CD4-positive, alpha-beta T cell treated with Interleukin-12 subunit alpha and Interleukin-12 subunit beta, for 1 hour (primary cell): Measurements from ENCODE around the gene PRR29.
"Not testable (repeated sequence)": the region's sequence is repeated elsewhere in the genome, so short reads cannot be mapped to it uniquely, and the experiment has no call there.

Experiments used
- DNase-seq: peaks from one replicate; pipeline ENCODE4 v3.0.0-alpha.2; 2020

The PRR29 gene

DNA sequence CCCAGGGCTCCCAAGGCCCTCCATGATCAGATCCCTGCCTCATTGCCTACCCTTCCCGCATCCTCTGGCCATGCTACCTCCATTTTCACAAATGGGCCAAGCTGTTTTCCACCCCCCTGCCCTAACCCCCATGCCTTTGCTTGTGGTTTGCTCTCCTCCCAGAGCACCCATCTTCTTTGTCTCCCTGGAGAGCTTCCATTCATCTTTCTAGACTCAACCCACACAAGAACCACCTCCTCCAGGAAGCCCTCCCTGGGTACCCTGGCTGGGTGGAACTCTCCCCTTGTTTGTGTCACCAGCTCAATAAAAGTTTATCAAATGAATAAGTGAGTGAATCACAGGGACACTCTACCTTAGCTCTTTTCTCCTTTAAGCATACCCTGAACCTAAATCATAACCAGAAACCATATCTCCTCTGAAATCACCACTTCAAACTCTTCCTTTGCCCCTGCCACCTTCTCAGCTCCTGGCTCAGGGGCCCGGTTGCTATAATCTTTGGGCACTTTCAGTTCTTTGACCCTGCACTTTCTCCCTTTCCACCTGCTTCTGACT is 22.5 kb upstream of the PRR29 start:
- no peak for DNase-seq

DNA sequence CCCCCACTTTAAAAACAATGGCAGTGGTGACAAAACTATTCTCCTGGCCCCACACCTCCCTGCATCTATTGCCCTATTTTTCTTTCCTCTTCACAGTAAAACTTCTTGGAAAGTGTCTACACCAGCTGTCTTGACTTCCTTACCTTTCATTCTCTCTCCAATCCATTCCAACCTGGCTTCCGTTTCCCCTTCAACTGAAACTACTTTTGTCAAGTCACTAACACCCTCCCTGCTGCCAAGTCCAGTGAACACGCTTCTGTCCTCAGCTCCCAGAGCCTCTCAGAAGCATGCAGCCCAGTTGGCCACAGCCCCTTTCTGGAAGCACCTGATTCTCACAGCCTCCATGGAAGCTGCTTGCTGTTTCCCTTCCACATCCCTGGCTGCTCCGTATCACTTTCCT is 21.4 kb upstream of the PRR29 start:
- no peak for DNase-seq

- no peak for DNase-seq
These were observed 19.6 kb upstream of the PRR29 start for GRCh38 chr17:63978272-63979200.

GRCh38 chr17:63982641-63983040 is 15.5 kb upstream of the PRR29 start:
- DNase-seq: not testable (repeated sequence)

DNA sequence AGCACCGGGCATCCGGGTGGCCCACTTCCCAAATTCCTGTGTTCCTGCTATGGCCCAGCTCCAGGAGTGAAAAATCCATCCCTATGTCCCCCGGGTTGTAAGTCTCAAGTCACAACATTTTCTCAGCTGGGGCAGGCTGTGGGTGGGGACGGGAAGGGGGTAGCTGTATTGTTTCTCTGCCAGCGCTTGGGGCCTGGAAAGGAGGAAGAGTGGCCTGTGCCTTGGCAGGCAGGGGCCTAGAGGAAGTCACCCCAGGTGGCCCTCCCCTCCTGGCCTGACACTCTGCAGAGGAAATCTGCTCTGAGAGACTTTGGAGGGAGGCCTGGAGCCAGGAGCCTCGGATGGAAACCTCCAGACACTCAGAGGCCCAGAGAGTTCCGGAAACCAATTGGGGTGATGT is 14.8 kb upstream of the PRR29 start:
- DNase-seq: no peak

GRCh38 chr17:63984236-63984635 is 13.9 kb upstream of the PRR29 start:
- DNase-seq: no peak

DNA sequence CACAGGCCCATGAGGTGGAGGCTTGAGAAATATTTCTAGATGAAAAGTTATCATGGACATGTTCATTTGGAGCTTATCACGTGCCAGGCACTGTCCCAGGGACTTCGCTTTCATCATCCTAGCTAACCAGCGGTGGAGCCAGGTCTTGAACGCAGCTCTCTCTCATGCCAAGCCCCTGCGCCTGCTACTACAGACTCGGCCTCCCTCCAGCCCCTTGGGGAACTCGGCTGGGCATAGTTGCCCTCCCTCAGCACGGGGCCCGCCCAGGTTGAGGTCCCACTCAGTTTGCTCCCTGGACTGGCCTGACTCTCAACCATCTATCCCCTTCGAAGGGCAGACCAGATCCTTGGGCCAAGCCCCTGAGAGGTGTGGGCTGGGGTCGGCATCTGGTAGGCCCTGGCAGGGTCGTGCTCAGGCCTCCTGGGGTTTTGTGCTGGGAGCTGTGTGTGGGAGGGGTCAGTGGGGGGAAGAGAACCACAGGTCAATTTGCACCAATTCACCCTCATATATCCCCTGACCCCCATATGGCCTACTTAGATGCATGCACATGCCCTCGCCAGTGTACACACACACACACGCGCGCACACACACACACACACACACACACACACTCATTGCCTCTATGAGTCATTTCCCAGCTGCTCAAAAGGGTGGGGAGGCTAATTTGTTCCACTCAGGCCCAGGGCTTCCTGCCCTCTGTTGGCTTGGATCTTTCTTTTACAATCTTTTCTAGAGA is 13.3 kb upstream of the PRR29 start:
- peak; percentile 78 for DNase-seq

- DNase-seq: no peak
These were observed 12.6 kb upstream of the PRR29 start for GRCh38 chr17:63985387-63986140.

- DNase-seq: no peak
These were observed 11.3 kb upstream of the PRR29 start for GRCh38 chr17:63986821-63987220.

DNA sequence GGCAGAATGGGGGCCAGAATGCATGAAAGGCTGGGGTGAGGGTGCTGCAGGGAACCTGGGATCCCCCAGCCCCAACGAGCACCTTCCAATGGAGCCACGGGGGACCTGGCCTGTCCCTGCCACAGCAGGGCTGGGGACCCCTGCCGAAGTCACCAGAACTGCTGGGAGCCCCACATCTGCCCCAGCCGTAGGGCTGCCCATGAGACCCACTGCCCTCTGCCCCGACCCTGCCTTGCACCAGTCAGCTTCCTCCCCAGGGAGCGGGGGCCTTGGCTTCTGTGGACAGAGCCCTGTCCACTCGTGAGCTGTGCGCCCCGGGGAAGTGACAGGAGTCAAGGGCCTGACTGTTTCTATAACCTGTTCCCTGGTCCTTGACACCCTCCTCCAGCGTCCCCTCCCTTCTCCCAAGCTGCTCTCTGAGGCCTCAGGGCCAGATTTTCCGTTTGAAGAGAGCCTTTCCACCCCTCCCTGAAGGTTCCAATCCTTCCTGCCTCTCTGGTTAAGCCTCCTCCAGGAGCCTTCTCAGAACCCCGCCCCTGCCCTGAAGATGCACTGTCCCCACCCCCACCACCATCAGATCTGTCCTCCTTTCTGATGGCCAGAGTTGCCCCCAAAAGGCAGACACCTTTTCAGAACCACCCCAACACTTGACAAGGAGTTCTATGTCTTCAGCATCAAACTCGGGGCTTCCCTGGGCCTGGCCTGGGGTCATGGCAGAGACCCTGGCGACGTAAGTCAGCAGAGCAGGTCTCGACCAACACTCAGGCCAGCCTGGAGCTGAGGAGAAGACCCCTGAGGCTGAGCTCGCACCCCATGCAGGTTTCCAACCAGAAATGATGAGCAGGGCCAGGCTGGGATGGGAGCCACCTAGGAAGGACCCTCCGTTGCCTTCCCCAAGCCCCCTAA is 10.7 kb upstream of the PRR29 start:
- DNase-seq: no peak

- DNase-seq: no peak
These were observed 10.0 kb upstream of the PRR29 start for GRCh38 chr17:63988127-63988478.

GRCh38 chr17:63988741-63989621 is 9.2 kb upstream of the PRR29 start:
- no peak for DNase-seq

- no peak for DNase-seq
These were observed 8.4 kb upstream of the PRR29 start for GRCh38 chr17:63989622-63990345.

GRCh38 chr17:63991611-63992010 is 6.5 kb upstream of the PRR29 start:
- DNase-seq: no peak

GRCh38 chr17:63993368-63993985 is 4.7 kb upstream of the PRR29 start:
- DNase-seq: peak; percentile 52

DNA sequence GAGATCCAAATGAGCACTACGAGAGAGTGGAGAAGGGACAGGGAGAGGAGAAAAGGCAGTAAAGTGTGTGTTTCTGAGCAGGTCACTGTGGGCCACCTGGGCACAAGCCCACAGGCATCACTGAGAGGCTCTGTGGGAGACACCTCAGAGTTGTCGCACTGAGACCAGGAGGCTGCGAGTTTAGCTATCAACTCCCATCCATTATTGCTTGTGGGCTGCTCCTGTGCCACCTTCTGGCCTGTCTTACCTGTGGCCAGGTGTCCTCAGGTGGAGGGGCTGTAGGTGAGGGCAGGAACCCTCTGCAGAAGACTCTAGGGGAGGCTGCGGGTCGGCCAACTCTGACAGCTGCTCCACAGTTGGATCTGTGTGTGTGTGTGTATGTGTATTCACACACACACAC is 2.5 kb upstream of the PRR29 start:
- no peak for DNase-seq

- no peak for DNase-seq
These were observed 1.5 kb upstream of the PRR29 start for GRCh38 chr17:63996430-63997182.

GRCh38 chr17:63997341-63998048 is 656 bp upstream of the PRR29 start:
- no peak for DNase-seq
